Liver (tissue), 9 donors: ENCODE data around the gene ATAD3C. TPM values are rescaled to one million over a fixed set of nuclear protein-coding genes. Genes with fewer than 3 reads are reported as not detected.

Source experiments
- DNase-seq: peaks from one replicate; pipeline ENCODE4 v3.0.0-alpha.2; 2017; ENCODE audit warnings: low spot score
- H3K27ac ChIP-seq, 2 donors: one replicate each; pipeline ENCODE4 v1.7.0; 2013; ENCODE audit warnings: inconsistent platforms in 2 of 2, low read length in 2 of 2, control low read depth in 1 of 2, low read depth in 1 of 2, mild to moderate bottlenecking in 1 of 2
- H3K27me3 ChIP-seq, 4 donors: one replicate each; pipeline versions ENCODE4 v1.6.1 to v1.7.0; 2013; ENCODE audit warnings: low read length in 3 of 4, inconsistent platforms in 1 of 4, mild to moderate bottlenecking in 1 of 4, moderate library complexity in 1 of 4; ENCODE audit not compliant: control insufficient read depth in 4 of 4, insufficient read depth in 4 of 4
- H3K36me3 ChIP-seq, 4 donors: one replicate each; pipeline versions ENCODE4 v1.6.1 to v1.7.0; 2013; ENCODE audit warnings: low read length in 3 of 4, mild to moderate bottlenecking in 3 of 4, low read depth in 1 of 4, moderate library complexity in 1 of 4; ENCODE audit not compliant: control insufficient read depth in 4 of 4, insufficient read depth in 3 of 4
- H3K4me1 ChIP-seq, 4 donors: one replicate each; pipeline versions ENCODE4 v1.6.1 to v1.7.0; 2013; ENCODE audit warnings: low read length in 3 of 4, mild to moderate bottlenecking in 3 of 4, moderate library complexity in 1 of 4; ENCODE audit not compliant: control insufficient read depth in 4 of 4, insufficient read depth in 4 of 4
- H3K4me3 ChIP-seq, 3 donors: one replicate each; pipeline versions ENCODE4 v1.6.1 to v1.7.0; 2013; ENCODE audit warnings: low read length in 3 of 3, control low read depth in 1 of 3, low read depth in 1 of 3, mild to moderate bottlenecking in 1 of 3
- H3K9ac ChIP-seq, 2 donors: one replicate each; pipeline ENCODE4 v1.7.0; 2013; ENCODE audit warnings: low read length in 2 of 2, mild to moderate bottlenecking in 2 of 2, moderate library complexity in 2 of 2, control low read depth in 1 of 2, low read depth in 1 of 2
- H3K9me3 ChIP-seq, 4 donors: one replicate each; pipeline versions ENCODE4 v1.6.1 to v1.7.0; 2013; ENCODE audit warnings: low read length in 3 of 4; ENCODE audit not compliant: control insufficient read depth in 4 of 4
- EGR1 ChIP-seq, 2 donors: IDR thresholded peaks; 2 replicates each; pipeline ENCODE4 v1.6.1; 2016 to 2018; ENCODE audit warnings: antibody characterized with exemption in 2 of 2, low read depth in 2 of 2
- FOXA1 ChIP-seq: IDR thresholded peaks from 2 replicates; pipeline ENCODE4 v1.6.1; 2016; ENCODE audit warnings: antibody characterized with exemption
- FOXA2 ChIP-seq: IDR thresholded peaks from 2 replicates; pipeline ENCODE4 v1.6.1; 2016; ENCODE audit warnings: antibody characterized with exemption
- GABPA ChIP-seq, 2 donors: IDR thresholded peaks in 1 of 2; conservative IDR thresholded peaks in 1 of 2; 2 replicates each; pipeline ENCODE4 v1.6.1; 2016; ENCODE audit warnings: antibody characterized with exemption in 2 of 2, mild to moderate bottlenecking in 1 of 2, moderate library complexity in 1 of 2
- HNF4A ChIP-seq, 2 donors: conservative IDR thresholded peaks; 2 replicates each; pipeline ENCODE4 v1.6.1; 2016; ENCODE audit warnings: antibody characterized with exemption in 2 of 2, mild to moderate bottlenecking in 2 of 2
- HNF4G ChIP-seq: IDR thresholded peaks from 2 replicates; pipeline ENCODE4 v1.6.1; 2016; ENCODE audit warnings: antibody characterized with exemption
- JUND ChIP-seq, 2 donors: IDR thresholded peaks; 2 replicates each; pipeline ENCODE4 v1.6.1; 2016; ENCODE audit warnings: antibody characterized with exemption in 2 of 2
- MAX ChIP-seq: IDR thresholded peaks from 2 replicates; pipeline ENCODE4 v1.6.1; 2016; ENCODE audit warnings: antibody characterized with exemption
- NR2F2 ChIP-seq: IDR thresholded peaks from 2 replicates; pipeline ENCODE4 v1.6.1; 2016; ENCODE audit warnings: antibody characterized with exemption
- RAD21 ChIP-seq, 2 donors: IDR thresholded peaks; 2 replicates each; pipeline ENCODE4 v1.6.1; 2016; ENCODE audit warnings: antibody characterized with exemption in 2 of 2, mild to moderate bottlenecking in 2 of 2
- REST ChIP-seq: IDR thresholded peaks from 2 replicates; pipeline ENCODE4 v1.6.1; 2016; ENCODE audit warnings: antibody characterized with exemption, mild to moderate bottlenecking
- RXRA ChIP-seq, 2 donors: IDR thresholded peaks; 2 replicates each; pipeline ENCODE4 v1.6.1; 2017 to 2018; ENCODE audit warnings: antibody characterized with exemption in 2 of 2, mild to moderate bottlenecking in 1 of 2
- SP1 ChIP-seq: IDR thresholded peaks from 2 replicates; pipeline ENCODE4 v1.6.1; 2018; ENCODE audit warnings: antibody characterized with exemption, mild to moderate bottlenecking
- TAF1 ChIP-seq: conservative IDR thresholded peaks from 2 replicates; pipeline ENCODE4 v1.6.1; 2016; ENCODE audit warnings: antibody characterized with exemption, mild to moderate bottlenecking
- YY1 ChIP-seq: IDR thresholded peaks from 2 replicates; pipeline ENCODE4 v1.6.1; 2016; ENCODE audit warnings: antibody characterized with exemption, mild to moderate bottlenecking
- ZBTB33 ChIP-seq: IDR thresholded peaks from 2 replicates; pipeline ENCODE4 v1.6.1; 2016; ENCODE audit warnings: antibody characterized with exemption
- WGBS: extraction: QIAGEN DNeasy Blood & Tissue Kit; methylation state at CpG from one replicate; pipeline ENCODE4 v1.1.7; 2013; 5-methylcytosine and 5-hydroxymethylcytosine counted together
- polyA plus RNA-seq, 2 donors: library from polyadenylated mRNA; stranded (reverse) in 1 of 2; unstranded in 1 of 2; fragments of 200-250 nt in 1 of 2; fragments of >200 nt in 1 of 2; fragmentation: Nextera tagmentation in 1 of 2; extraction: Ambion mirVana in 1 of 2; gene quantifications; one replicate each; pipeline versions ENCODE4 v1.2.1 to v1.2.3, GENCODE V29; 2013 to 2015
- total RNA-seq, 2 donors: library from RNA; depleted of rRNA; stranded (reverse); fragments of >200 nt; gene quantifications; one replicate each; pipeline ENCODE4 v1.2.3, GENCODE V29; 2014
- TF ChIP-seq, protein P1 (sequence below): fragments of 150-350 bp; IDR thresholded peaks from 2 replicates; pipeline ENCODE4 v1.5.1; 2017; ENCODE audit warnings: improper control_type of control experiment, low read depth, low read length; ENCODE audit not compliant: missing input control
- donor health status: healthy.
- donor health status: healthy.
- donor health status: healthy.
- donor health status: healthy.
- donor health status: healthy.

Gene ATAD3C
- total and polyA plus RNA-seq, 4 donors: 0.19 to 4.8 (median 0.88) TPM

DNA sequence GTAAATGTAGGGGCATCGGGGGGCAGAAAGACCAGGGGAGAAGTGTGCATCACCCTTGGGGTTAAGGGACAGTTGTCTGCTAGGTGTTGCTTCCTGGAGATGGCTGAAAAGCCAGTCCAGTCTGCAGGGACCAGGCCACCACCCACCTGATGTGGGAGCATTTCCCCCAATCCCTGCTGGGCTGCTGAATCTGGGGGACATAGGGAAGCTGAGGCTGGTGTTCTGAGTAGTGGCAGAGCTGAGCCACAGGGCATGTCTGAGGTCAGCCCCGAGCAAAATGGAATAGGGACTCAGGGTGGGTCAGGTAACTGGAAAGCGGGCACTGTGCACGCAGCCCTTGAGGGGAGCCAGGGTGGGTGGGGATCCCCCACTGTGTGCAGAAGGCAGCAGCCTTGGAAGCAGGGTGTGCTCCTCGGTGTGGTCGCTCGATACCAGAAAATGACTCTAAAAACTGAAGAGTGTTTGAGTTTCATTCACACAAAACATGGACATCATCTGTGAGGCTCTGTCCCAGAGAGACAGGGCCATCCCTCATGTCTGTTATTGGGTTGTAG is 48.0 kb upstream of the ATAD3C start:
- H3K9me3 ChIP-seq: no peaks in the 10 kb centered on the region
- no peak for DNase-seq
- peak overlapping the region; percentile 75 to 83 for H3K27ac ChIP-seq
- H3K27me3 ChIP-seq: no peaks in the 10 kb centered on the region
- TF ChIP-seq HNF4G: no peak
- no peak for TF ChIP-seq HNF4A (conservative IDR thresholded peaks at IDR 0.05)
- no peak for TF ChIP-seq YY1
- no peak for TF ChIP-seq FOXA1
- TF ChIP-seq RXRA (IDR thresholded peaks at IDR 0.05): no peak
- no peak for TF ChIP-seq ZBTB33
- TF ChIP-seq TAF1: no peak
- no peak for TF ChIP-seq MAX
- no peak for TF ChIP-seq NR2F2
- TF ChIP-seq REST: no peak
- no peak for TF ChIP-seq SP1
- TF ChIP-seq, protein P1, sequence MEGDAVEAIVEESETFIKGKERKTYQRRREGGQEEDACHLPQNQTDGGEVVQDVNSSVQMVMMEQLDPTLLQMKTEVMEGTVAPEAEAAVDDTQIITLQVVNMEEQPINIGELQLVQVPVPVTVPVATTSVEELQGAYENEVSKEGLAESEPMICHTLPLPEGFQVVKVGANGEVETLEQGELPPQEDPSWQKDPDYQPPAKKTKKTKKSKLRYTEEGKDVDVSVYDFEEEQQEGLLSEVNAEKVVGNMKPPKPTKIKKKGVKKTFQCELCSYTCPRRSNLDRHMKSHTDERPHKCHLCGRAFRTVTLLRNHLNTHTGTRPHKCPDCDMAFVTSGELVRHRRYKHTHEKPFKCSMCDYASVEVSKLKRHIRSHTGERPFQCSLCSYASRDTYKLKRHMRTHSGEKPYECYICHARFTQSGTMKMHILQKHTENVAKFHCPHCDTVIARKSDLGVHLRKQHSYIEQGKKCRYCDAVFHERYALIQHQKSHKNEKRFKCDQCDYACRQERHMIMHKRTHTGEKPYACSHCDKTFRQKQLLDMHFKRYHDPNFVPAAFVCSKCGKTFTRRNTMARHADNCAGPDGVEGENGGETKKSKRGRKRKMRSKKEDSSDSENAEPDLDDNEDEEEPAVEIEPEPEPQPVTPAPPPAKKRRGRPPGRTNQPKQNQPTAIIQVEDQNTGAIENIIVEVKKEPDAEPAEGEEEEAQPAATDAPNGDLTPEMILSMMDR: no peak
- TF ChIP-seq GABPA (IDR thresholded peaks at IDR 0.05 in 1 of 2, conservative IDR thresholded peaks at IDR 0.05 in 1 of 2): no peak
- no peak for TF ChIP-seq RAD21 (IDR thresholded peaks at IDR 0.05)
- TF ChIP-seq FOXA2: no peak
- no peak for TF ChIP-seq EGR1 (IDR thresholded peaks at IDR 0.05; ENCODE audit: low read depth in 2 of 2)
- no peak for TF ChIP-seq JUND (IDR thresholded peaks at IDR 0.05)
- H3K36me3 ChIP-seq: peaks cover 6 to 28% (median 19%) of the 10 kb centered on the region in 4 donors
- peak overlapping the region; percentile 40 to 72 for H3K9ac ChIP-seq
- 69% methylated on average over 7 of the region's 7 CpGs for WGBS
- peaks cover 4 to 71% (median 60%) of the 10 kb centered on the region in 4 donors for H3K4me1 ChIP-seq
- H3K4me3 ChIP-seq: peak overlapping the region; percentile 62 to 99 (median 92)
